ENCODE data around the gene PRCP.
A peak's percentile ranks its signal among the peaks of the same experiment; 100 is the strongest.
"Not testable (repeated sequence)": the region's sequence is repeated elsewhere in the genome, so short reads cannot be mapped to it uniquely, and the experiment has no call there.

Gene PRCP

DNA sequence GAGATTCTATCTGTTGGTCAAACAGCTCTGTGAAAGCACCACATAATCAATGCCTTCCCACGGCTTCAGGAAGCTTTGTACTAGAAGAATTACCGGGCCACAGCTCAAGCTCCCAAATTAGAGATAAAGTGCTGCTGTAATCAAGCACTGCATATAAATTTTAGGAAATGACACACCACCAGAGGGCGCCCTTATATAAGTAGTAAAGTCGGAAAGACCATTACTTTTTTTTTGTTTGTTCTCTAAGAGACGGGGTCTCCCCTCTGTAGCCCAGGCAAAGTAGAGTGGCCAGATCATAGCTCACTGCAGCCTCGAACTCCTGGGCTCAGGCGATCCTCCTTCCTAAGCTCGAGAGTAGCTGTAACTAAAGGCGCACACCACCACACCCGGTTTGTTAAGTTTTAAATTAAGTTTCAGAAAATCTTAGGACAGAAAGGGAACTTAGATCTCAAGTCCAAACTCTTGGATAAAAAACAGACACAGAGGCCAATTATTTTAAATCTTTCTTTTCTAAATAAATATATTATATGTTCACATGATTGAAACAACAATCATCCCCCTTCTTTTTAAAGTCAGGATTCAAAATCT is 32.6 kb downstream of the PRCP start:
- DNase-seq, result peak; percentile 52

DNA sequence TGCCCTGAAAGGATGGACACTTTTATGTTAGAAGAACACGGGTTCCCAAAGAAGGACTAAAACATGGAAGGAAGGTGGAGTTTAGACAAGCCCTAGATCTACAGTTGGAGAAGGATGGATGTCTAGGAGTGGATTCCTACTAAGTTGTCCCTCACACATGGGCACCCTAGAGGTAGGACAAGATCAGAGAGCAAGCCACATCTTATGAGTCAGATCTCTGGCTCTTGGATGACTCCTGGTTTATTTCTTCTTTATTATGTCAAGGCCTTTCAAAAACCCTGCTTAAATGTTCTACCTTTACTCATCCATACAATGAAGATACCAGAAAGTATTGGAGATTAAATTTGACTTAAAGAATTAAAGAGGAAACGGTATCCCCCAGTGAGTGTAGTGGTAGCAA is 34.4 kb downstream of the PRCP start:
- DNase-seq, result no peak

- DNase-seq, result peak; percentile 1
These were observed 36.0 kb downstream of the PRCP start for GRCh38 chr11:82864268-82864667.

DNA sequence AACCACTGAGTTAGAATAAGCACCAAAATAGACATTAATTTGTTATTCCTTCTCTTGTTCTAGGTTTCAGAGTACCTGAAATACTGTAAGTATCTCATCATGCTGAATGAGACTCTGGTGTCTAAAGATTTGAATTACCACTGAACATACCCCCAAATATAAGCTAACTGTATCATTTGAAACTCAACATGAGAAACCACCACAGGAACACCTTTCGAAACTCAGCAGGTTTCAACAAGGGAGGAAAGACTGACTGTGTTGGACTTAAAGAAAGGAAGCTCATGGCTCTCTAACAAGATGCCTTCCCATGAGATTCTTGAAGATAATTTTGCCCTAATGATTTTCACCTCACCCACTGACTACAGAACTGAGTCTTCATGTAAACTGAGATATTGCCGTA is 37.0 kb downstream of the PRCP start:
- DNase-seq, result no peak

DNA sequence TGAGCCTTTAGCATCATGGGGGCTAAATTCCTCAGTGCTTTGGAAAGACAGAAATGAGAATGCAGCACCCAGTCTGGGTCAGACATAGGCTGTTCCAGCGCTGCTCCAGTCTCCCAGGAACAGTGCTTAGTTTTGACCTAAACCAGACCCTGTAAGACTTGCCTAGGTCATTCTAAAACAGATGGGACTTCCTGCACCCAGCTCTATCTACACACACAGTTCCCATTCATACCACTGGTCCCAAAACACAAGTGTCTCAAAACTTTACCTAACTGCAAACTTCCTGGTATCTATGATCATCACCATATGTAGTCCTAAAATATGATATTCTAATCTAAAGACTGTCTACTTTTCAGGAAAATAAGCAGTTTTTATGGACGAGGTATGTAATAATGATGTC is 37.9 kb downstream of the PRCP start:
- no peak for DNase-seq

- no peak for DNase-seq
These were observed 40.5 kb downstream of the PRCP start for GRCh38 chr11:82859750-82860149.

- DNase-seq, result no peak
These were observed 41.6 kb downstream of the PRCP start for GRCh38 chr11:82858556-82859091.

GRCh38 chr11:82858133-82858532 is 42.1 kb downstream of the PRCP start:
- DNase-seq, result no peak

DNA sequence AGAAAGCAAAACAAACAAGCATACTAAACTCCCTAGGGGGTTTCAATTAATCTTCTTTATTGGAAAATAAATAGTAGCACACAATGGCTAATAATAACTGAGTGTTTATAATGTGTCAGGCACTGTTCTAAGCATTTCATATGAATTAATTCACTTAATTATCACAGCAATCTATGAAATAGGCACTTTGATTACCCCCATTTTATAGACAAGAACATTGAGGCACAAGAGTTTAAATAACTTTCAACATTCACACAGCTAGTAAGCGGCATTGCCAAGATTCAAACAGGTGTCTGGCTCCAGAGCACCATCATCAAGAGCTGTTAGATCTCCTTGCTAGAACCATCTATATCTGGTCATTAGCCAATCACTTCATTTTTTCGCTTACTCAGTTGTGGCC is 43.1 kb downstream of the PRCP start:
- DNase-seq, result no peak

- DNase-seq, result no peak
These were observed 44.6 kb downstream of the PRCP start for GRCh38 chr11:82855616-82856015.

GRCh38 chr11:82854916-82855315 is 45.3 kb downstream of the PRCP start:
- not testable (repeated sequence) for DNase-seq

DNA sequence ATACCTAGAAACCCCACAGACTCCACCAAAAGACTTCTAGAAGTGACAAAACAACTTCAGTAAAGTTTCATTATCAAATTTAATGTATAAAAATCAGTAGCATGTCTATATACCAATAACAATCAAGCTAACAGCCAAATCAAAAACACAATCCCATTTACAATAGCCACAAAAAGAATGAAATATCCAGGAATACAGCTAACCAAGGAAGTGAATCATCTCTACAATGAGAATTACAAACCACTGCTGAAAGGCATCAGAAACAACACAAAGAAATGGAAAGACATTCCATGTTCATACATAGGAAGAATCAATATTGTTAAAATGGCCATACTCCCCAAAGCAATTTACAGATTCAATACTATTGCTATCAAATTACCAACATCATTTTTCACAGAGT is 46.0 kb downstream of the PRCP start:
- no peak for DNase-seq

DNA sequence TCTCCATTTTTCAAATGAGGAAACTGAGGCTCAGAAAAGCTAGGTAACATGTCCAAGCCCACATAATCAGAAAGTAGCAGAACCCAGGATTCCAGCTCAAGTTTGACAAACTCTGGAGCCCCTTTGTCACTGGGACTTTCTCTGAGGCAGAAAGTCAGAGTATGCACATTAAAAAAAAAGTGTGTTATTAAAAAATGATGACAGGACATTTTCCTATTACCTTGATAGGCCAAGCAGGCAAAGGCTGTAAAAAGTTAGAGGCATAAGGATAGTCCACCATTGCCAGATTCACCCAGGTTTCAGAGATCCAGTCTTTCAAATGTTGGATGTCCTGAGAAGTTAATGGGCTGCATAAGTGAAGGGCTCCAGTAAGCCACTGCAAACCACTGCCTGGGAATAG is 51.4 kb downstream of the PRCP start:
- no peak for DNase-seq

- no peak for DNase-seq
These were observed 54.6 kb downstream of the PRCP start for GRCh38 chr11:82845356-82846353.

- no peak for DNase-seq
These were observed 57.0 kb downstream of the PRCP start for GRCh38 chr11:82843057-82843795.

- DNase-seq, result no peak
These were observed 58.2 kb downstream of the PRCP start for GRCh38 chr11:82842019-82842418.

DNA sequence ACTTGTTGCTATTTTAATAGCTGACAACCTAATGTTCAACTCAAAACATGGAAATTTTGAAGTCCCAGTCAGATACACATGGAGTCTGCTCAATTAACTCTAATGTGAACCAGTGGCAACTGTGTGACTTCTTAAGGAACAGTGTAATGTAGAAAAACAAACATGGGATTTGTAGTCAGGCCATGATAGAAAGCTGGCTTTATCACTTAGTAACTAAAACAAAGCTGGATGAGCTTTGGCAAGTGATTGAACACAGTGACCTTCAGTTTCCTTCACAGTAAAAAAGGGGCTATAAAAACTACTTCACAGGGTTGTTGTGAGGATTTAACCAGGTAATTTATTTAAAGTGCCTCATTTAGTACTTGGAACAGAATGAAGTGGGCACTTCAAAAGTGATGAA is 62.6 kb downstream of the PRCP start:
- no peak for DNase-seq

- DNase-seq, result no peak
These were observed 67.2 kb downstream of the PRCP start for GRCh38 chr11:82832983-82833382.

DNA sequence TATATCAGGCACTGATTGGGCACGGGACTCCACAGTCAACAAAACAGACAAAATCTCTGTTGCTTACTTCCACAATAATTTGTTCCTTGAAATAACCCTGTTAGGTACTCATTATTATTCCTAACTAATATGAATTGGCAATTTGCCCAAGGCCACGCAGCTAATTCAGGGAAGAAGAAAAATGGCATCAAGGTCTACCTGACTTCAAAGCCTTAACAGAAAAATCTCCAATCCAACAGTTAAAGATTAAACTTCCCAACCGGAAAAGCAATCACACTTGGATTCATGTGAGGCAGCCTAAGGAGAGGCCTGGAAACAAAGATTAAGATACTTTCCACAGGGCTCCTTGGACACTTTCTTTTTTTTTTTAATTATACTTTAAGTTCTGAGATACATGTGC is 68.9 kb downstream of the PRCP start:
- DNase-seq, result no peak

DNA sequence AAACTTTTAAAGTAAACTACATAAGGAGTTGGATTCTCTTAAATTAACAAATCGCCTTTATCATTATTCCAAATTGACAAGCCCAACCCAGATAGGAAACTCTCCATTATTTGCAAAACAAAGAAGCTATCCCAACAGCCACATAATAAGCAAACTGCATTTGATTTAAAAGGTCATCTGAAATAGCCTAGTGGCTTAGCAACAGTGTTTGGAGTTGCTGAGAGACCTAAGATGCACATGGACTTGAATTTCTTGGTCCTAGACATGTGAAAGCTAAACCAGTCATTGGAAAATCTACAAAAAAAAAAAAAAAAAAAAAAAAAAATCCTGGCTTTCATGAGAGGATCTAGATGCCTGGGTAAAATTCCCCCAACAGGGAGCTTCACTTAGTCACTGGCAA is 69.5 kb downstream of the PRCP start:
- DNase-seq, result no peak

DNA sequence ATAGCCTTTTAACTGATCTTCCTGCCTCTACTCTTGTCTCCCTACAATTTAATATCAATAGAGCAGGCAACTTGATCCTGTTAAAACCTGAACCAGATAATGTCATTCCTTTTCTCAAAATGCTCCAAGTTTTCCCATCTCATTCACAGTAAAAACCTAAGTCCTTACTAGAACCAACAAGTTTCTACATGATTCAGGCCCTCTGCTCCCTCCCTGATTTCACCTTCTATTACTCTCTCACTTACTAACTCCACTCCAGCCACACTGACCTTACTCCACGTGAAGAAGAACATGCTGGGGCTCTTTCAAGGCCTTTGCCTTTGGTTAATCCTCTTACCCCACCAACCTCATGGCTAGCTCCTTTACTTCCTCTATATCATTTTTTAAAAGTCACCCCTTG is 71.1 kb downstream of the PRCP start:
- no peak for DNase-seq

GRCh38 chr11:82828472-82828871 is 71.8 kb downstream of the PRCP start:
- DNase-seq, result no peak

DNA sequence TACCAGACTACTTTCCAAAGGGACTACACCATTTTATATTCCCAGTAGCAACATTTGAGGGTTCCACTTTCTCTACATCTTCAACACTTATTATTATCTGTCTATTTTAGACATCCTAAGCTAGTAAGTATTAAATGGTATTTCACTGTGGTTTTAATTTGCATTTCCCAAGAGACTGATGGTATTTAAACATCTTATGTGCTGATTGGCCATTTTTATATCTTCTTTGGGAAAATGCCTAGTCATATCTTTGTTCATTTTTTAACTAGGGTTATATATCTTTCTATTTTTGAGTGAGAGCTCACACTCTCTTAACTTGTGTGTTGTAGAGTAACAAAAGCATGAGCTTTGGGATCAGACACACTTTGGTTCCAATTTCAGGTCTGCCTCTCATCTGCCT is 73.7 kb downstream of the PRCP start:
- no peak for DNase-seq

All from DMS 273 treated with DMSO at 0.1 percent for 48 hours (cell line).